DND-41 (cell line): ENCODE measurements around the gene CLEC5A.

ENCODE experiments used
- ATAC-seq: fragments of 200-7000 bp; cut with Tn5 transposase; 3 replicates; pipeline ENCODE4 v1.9.1; 2021; ENCODE audit warnings: low read depth; ENCODE audit not compliant: insufficient read depth
- DNase-seq: peaks from one replicate; pipeline ENCODE4 v3.0.0-alpha.2; 2020
- H2AFZ ChIP-seq: 2 replicates; pipeline ENCODE4 v1.6.0; 2012; ENCODE audit warnings: low read depth, low read length
- H3K27ac ChIP-seq: 2 replicates; pipeline ENCODE4 v1.5.1; 2012; ENCODE audit warnings: low read length, inconsistent platforms
- H3K27me3 ChIP-seq: fragments of 200-600 bp; sonication (generic); 2 replicates; pipeline ENCODE4 v1.6.0; 2012; ENCODE audit warnings: low read length, mild to moderate bottlenecking, inconsistent platforms; ENCODE audit not compliant: insufficient read depth, poor library complexity
- H3K36me3 ChIP-seq: 2 replicates; pipeline ENCODE4 v1.5.1; 2012; ENCODE audit warnings: low read length, inconsistent platforms; ENCODE audit not compliant: insufficient read depth
- H3K4me1 ChIP-seq: 2 replicates; pipeline ENCODE4 v1.5.1; 2012; ENCODE audit warnings: mild to moderate bottlenecking, low read length; ENCODE audit not compliant: insufficient read depth
- H3K4me2 ChIP-seq: 2 replicates; pipeline ENCODE4 v1.6.0; 2012; ENCODE audit warnings: mild to moderate bottlenecking, moderate library complexity, low read length, inconsistent platforms; ENCODE audit not compliant: insufficient read depth
- H3K4me3 ChIP-seq, 2 experiments: fragments of 200-600 bp in 1 of 2; shearing (Covaris generic) in 1 of 2; 2 replicates each; pipeline ENCODE4 v1.5.1; 2012 to 2016; ENCODE audit warnings: inconsistent platforms in 2 of 2, low read length in 2 of 2, mild to moderate bottlenecking in 2 of 2, low read depth in 1 of 2, moderate library complexity in 1 of 2
- H3K79me2 ChIP-seq: 2 replicates; pipeline ENCODE4 v1.6.0; 2012; ENCODE audit warnings: low read length, inconsistent platforms; ENCODE audit not compliant: insufficient read depth
- H3K9ac ChIP-seq: 2 replicates; pipeline ENCODE4 v1.6.0; 2012; ENCODE audit warnings: low read depth, mild to moderate bottlenecking, inconsistent platforms, low read length, moderate library complexity
- H3K9me3 ChIP-seq: 2 replicates; pipeline ENCODE4 v1.5.1; 2012; ENCODE audit warnings: low read length, moderate library complexity, mild to moderate bottlenecking, inconsistent platforms; ENCODE audit not compliant: insufficient read depth, severe bottlenecking
- H4K20me1 ChIP-seq: 2 replicates; pipeline ENCODE4 v1.6.0; 2012; ENCODE audit warnings: low read length; ENCODE audit not compliant: insufficient read depth
- CTCF ChIP-seq: IDR thresholded peaks from 2 replicates; pipeline ENCODE4 v1.5.1; 2012; ENCODE audit warnings: borderline replicate concordance, low read length, moderate library complexity, mild to moderate bottlenecking; ENCODE audit not compliant: poor library complexity, severe bottlenecking; ENCODE audit errors: extremely low read depth
- EZH2 ChIP-seq: IDR thresholded peaks from 3 replicates; pipeline ENCODE4 v1.6.1; 2012; ENCODE audit warnings: borderline replicate concordance, low read depth, mild to moderate bottlenecking, moderate library complexity, low read length, inconsistent platforms; ENCODE audit not compliant: severe bottlenecking

The CLEC5A gene

GRCh38 chr7:141950806-141951205 is 4.0 kb upstream of the CLEC5A start:
- Histone ChIP-seq H2AFZ (no peak overlapping the region), H3K27me3 (peaks cover 4% of the 10 kb centered on the region), H3K4me1 (no peaks in the 10 kb centered on the region), H3K36me3 (no peaks in the 10 kb centered on the region), H3K4me3 (no peak overlapping the region), H3K9me3 (no peaks in the 10 kb centered on the region), H3K9ac (no peak overlapping the region), H4K20me1 (no peaks in the 10 kb centered on the region), H3K4me2 (no peak overlapping the region), H3K27ac (no peak overlapping the region), H3K79me2 (no peaks in the 10 kb centered on the region)
- DNase-seq (no peak), ATAC-seq (no peak)
- TF ChIP-seq CTCF = no peak
- no peak for TF ChIP-seq EZH2

GRCh38 chr7:141949911-141950310 is 3.1 kb upstream of the CLEC5A start:
- no peak for ATAC-seq
- no peak for DNase-seq
- Histone ChIP-seq H2AFZ (no peak overlapping the region), H3K27ac (no peak overlapping the region), H3K79me2 (no peaks in the 10 kb centered on the region), H3K9me3 (no peaks in the 10 kb centered on the region), H3K36me3 (no peaks in the 10 kb centered on the region), H3K27me3 (peaks cover 4% of the 10 kb centered on the region), H3K4me3 (no peak overlapping the region), H3K9ac (no peak overlapping the region), H3K4me1 (no peaks in the 10 kb centered on the region), H3K4me2 (no peak overlapping the region), H4K20me1 (no peaks in the 10 kb centered on the region)
- TF ChIP-seq CTCF (no peak), EZH2 (no peak)

- Histone ChIP-seq H3K4me1 (no peaks in the 10 kb centered on the region), H3K27ac (no peak overlapping the region), H3K27me3 (peaks cover 4% of the 10 kb centered on the region), H3K79me2 (no peaks in the 10 kb centered on the region), H3K9ac (no peak overlapping the region), H3K4me3 (no peak overlapping the region), H3K9me3 (no peaks in the 10 kb centered on the region), H3K4me2 (no peak overlapping the region), H4K20me1 (no peaks in the 10 kb centered on the region), H3K36me3 (no peaks in the 10 kb centered on the region), H2AFZ (no peak overlapping the region)
- TF ChIP-seq EZH2 (no peak), CTCF (no peak)
- DNase-seq (no peak), ATAC-seq (no peak)
Observed at GRCh38 chr7:141949451-141949850, 2.7 kb upstream of the CLEC5A start.

- Histone ChIP-seq H3K4me2 (no peak overlapping the region), H3K36me3 (no peaks in the 10 kb centered on the region), H3K27me3 (peaks cover 4% of the 10 kb centered on the region), H3K27ac (no peak overlapping the region), H2AFZ (no peak overlapping the region), H3K9me3 (no peaks in the 10 kb centered on the region), H3K9ac (no peak overlapping the region), H4K20me1 (no peaks in the 10 kb centered on the region), H3K4me1 (no peaks in the 10 kb centered on the region), H3K79me2 (no peaks in the 10 kb centered on the region), H3K4me3 (no peak overlapping the region)
- TF ChIP-seq CTCF (no peak), EZH2 (no peak)
- no peak for ATAC-seq
- no peak for DNase-seq
Observed at GRCh38 chr7:141949021-141949420, 2.2 kb upstream of the CLEC5A start.
